Activated CD8-positive, alpha-beta memory T cell treated with anti-CD3 and anti-CD28 coated beads for 36 hours (primary cell): ENCODE measurements around the gene KIRREL3. TPM values are rescaled to one million over a fixed set of nuclear protein-coding genes. Genes with fewer than 3 reads are reported as not detected.

ENCODE experiments used
- CTCF ChIA-PET: fragments of 350-600 bp; sonication (Branson Sonifier 250); formaldehyde crosslinking; loops from one replicate; lab custom pipeline; 2021; ENCODE audit warnings: antibody characterized with exemption; lab: Charles Lee
- POLR2A ChIA-PET: fragments of 350-600 bp; sonication (Branson Sonifier 250); formaldehyde crosslinking; loops from one replicate; lab custom pipeline; 2021; ENCODE audit warnings: antibody characterized with exemption; lab: Charles Lee
- total RNA-seq, 2 experiments: library from RNA; stranded (reverse); gene quantifications; one replicate each; pipeline ENCODE4 v1.2.3, GENCODE V29; 2021

KIRREL3 gene
- total RNA-seq, 2 experiments from 2014 or later, result not detected

DNA sequence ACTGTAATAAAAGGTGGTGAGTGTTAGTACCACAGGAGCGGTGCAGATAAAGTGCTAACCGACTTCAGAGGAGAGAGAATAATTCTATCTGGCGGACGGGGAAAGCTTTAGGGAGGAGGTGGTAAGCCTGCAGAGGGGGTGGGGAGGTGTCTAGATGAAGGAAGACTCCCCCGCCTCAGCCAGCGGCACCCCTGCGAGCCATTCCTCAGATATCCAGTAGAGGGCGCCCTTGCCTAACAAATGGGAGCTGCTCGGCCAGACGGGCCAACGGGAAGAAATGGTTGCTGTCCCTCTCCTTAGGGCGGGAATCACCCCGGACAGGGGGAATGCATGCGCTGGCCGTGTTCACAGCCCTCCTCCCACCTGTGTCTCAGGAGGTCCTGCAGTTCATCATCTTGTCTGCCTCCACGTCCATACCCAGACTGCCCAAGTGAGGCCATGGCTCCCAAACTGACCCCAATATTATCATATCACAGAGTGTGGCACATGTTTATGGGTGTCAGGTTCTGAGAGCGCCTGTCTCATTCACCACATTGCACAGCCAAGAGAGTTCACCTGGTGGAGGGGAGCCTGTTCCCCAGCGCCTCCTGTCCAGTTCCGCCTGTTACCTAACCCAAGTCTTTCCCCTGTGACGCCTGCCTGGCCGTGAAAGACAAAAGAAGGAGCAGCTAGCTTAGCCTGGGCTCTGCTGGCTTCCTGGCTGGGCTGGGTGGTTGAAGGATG is 559.6 kb downstream of the KIRREL3 start:
- POLR2A ChIA-PET, result interaction anchor here (0.8 kb wide), 1 partner anchor 40 kb away, joined by 3 read pairs; no protein-coding TSS in a partner anchor
- CTCF ChIA-PET, result interaction anchor here (0.7 to 6.2 kb wide), 11 partner anchors 10 to 592 kb away, joined by 3 to 44 read pairs (median 4); no protein-coding TSS in a partner anchor

DNA sequence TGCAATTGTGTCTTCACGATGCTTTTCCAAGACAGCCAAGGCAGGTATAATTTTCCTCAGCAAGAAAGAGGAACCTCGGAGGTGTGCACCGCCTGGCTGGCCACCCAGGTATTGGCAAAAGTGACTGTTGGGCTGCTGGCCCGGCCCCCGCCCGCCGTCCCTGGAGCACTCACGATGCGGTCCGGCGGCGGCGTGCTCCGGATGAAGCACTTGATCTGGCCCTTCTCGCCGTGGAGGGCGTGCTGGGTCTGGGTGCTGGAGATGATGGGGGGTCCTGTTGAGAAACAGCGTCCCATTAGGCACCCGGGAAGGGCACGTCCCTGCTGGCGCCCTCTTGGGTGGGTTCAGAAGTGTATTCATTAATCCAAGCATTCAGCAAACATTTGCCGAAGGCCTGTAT is 560.3 kb downstream of the KIRREL3 start:
- POLR2A ChIA-PET, result no interaction called here
- CTCF ChIA-PET, result interaction anchor here (1.0 to 6.2 kb wide), 7 partner anchors 9 to 593 kb away, joined by 3 to 44 read pairs (median 3); no protein-coding TSS in a partner anchor

DNA sequence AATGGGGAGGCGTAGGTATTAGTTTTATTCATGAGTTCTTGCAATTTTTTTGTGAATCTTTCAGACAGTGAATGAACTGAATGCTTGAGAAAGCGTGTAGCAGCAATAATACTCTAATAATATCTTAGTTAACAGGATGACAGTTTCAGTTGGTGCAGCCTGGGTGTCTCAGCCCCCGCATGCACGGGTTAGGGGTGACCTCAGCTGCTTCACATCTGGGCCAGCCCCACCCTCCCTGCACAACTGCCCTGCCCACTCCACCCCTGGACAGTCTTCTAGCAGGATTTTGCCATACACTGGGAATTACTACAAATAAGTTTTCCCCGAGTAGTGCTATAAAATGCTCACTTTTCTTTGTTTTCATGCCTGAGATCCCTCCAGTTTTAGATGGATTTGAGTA is 561.9 kb downstream of the KIRREL3 start:
- POLR2A ChIA-PET, result no interaction called here

GRCh38 chr11:126438272-126438671 is 562.3 kb downstream of the KIRREL3 start:
- POLR2A ChIA-PET, result no interaction called here
- CTCF ChIA-PET, result no interaction called here

More for the DNA sequence above, 561.9 kb downstream of the KIRREL3 start:
- CTCF ChIA-PET, result interaction anchor here (6.2 kb wide), 1 partner anchor 42 kb away, joined by 44 read pairs; no protein-coding TSS in a partner anchor

GRCh38 chr11:126437731-126438130 is 562.8 kb downstream of the KIRREL3 start:
- POLR2A ChIA-PET, result no interaction called here
- CTCF ChIA-PET, result no interaction called here

DNA sequence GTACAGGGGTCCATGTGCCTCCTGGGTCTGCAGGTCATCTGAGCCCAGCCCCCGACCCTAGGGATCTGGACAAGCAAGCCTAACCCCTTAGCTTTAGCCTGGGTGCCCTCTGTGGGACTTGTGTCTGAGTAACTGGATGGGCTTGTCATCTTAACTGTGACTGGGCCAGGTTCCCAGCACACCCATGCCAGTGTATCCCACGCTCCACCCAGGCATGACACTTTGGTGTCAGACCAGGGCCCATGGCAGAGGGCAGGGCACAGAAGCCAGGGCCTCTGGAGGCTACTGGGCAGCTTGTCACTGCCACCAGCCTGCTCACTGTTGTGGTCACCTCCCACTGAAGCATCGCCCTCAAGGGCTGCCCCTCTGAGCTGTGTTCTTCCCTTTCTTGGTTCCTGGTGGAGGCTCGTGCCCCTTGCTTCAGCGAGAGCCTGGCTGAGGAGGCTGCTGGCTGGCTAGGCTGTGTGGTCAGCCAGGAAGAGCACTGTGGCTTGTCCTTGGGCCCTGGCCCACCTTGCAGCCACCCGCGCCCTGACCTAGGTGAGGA is 564.3 kb downstream of the KIRREL3 start:
- ChIA-PET CTCF (interaction anchor here (1.2 kb wide), 1 partner anchor 44 kb away, joined by 3 read pairs; no protein-coding TSS in a partner anchor), POLR2A (no interaction called here)

- ChIA-PET POLR2A (no interaction called here), CTCF (no interaction called here)
Measured at GRCh38 chr11:126434950-126435335, 565.6 kb downstream of the KIRREL3 start.

- ChIA-PET CTCF (no interaction called here), POLR2A (no interaction called here)
Measured at GRCh38 chr11:126433989-126434949, 566.3 kb downstream of the KIRREL3 start.

DNA sequence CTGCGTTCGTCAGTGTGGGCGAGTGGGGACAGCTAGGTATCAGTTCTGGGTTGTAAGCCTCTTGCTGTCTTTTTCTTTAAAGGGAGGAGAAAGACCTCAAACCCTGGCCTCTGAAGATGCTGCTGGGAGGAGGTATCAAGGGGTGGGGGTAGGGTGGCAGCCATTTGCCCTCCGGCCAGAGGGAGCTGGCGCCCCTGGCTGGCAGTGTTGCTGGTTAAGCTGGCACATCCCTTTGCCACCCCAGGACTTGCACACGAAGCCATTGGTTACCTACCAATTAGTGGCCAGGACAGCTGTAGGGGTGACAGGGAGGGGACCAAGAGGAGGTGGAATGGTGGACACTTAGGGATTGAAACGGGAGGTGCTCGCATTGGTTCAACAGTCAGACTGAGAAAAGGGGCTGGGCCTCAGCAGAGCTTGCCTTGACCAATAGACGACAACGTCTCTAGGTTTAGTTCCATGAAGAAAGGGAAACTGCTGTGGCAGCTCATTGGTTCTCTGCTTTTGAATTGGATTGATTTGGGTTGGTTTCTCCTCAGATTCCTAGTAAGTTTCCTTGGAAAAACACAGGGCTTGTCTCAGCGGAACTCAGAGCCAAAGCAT is 567.2 kb downstream of the KIRREL3 start:
- CTCF ChIA-PET, result no interaction called here
- POLR2A ChIA-PET, result no interaction called here

DNA sequence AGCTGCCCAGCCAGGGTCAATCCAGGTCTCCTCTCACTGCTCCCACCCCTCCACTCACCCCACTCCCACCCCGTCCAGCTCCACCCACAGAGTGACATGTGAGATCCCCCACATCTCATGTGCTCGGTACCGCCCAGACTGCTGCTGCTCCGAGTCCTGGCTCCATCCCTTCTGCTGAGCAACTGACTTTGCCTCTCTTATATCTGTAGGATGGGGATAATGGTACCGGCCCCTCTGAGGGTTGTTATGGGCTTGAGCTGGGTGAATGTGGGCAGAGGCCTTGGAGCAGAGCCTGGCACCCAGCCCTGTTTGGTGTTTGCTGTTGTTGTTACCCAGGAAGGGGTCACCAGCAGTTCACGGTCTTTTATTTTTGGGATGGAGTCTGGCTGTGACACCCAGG is 568.0 kb downstream of the KIRREL3 start:
- ChIA-PET CTCF (no interaction called here), POLR2A (no interaction called here)

- POLR2A ChIA-PET, result no interaction called here
- CTCF ChIA-PET, result no interaction called here
Measured at GRCh38 chr11:126432065-126432461, 568.5 kb downstream of the KIRREL3 start.

DNA sequence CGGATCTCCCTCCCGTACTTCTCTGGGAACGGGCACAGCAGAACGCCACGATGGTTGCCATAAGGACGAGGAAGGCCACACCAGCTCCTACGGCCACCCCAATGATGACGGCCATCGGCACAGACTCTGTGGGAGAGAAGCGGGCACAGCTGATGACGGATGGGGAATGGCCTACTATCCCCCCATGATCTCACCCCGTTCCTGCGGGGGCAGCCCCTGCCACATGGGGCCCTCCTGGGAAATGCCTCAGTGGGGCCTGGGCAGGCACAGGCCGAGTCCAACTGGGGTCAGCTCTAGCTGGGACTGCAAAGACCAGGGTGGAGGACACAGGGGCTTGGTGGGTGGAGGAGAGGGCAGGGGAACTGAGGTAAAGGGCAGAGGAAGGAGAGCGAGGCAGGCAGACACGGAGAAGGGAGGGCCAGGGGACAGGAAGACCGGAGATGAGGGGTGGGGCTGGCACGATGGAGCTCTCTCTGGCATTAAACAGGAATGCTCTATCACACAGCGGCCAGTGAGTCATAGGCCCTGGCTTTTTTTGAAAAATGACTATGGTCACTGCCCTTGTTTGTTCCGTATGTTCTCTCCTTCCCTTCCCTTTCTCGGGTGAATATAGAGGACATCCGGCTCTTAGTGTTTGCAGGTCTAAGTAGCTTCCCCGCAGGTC is 569.0 kb downstream of the KIRREL3 start:
- CTCF ChIA-PET, result interaction anchor here (0.9 kb wide), 1 partner anchor 9 kb away, joined by 3 read pairs; no protein-coding TSS in a partner anchor
- POLR2A ChIA-PET, result no interaction called here

GRCh38 chr11:126430581-126431335 is 569.8 kb downstream of the KIRREL3 start:
- ChIA-PET POLR2A (no interaction called here), CTCF (interaction anchor here (0.9 kb wide), 1 partner anchor 10 kb away, joined by 3 read pairs; no protein-coding TSS in a partner anchor)

DNA sequence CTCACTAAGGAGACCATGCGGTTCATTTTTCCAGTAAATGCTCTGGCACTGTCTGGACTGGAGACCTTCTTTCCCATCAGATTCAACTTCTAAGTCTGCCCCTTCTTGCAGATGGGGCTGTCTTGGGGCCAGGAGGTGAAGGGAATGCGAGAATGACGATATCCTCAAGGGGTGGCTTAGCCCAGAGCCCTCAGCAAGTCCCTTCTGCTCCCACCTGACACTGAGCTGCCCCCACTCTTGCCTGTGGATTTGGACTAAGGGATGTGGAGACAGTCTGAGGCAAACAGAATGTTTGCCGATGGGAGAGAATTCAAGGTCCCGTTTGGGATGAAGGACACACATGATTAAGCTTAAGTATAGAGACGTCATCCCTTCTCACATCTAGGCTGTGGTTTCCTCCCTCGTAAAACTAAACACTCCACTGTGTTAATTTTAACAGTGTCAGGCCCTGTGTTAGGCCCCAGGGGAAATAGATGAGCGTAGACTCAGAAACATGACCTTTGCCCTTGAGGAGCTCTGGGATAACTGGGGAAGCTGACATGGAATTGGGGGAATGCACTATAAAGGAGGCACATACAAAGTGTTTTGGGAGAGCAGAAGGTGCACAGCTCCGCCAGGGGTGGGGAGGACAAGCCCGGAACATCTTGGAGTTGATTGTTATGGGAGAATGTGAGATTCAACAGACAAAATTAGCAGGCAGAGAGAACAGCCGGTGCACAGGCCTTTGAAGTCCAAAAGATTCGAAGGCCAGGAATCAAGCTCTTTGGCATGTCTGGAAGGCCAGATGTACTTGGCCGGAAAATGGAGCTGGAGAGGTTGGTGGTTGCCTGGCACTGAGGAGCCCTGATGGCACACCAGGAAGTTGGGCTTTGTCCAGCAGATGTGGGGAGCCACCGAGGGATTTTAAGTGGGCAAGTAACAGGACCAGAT is 573.5 kb downstream of the KIRREL3 start:
- ChIA-PET CTCF (interaction anchor here (1.5 kb wide), 1 partner anchor 14 kb away, joined by 3 read pairs; no protein-coding TSS in a partner anchor), POLR2A (no interaction called here)

DNA sequence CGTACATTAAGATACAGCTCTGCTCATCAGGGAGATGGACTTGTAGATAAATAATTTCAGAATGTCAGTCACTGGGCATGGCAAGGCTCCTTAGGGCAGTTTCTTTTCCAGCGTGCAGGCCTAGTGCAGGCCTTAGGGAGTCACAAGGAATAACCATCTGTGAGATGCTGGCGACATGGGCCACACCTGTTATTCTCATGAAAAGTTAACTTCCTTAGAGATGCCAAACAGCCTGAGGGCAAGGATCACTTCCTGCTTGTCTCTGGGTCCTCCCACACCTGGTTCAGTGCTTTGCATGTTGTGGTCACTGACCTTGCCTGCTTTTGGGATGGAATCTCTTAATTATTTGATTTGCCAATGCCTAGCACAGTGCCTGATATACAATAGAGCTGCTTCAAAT is 574.5 kb downstream of the KIRREL3 start:
- POLR2A ChIA-PET, result no interaction called here
- CTCF ChIA-PET, result no interaction called here

DNA sequence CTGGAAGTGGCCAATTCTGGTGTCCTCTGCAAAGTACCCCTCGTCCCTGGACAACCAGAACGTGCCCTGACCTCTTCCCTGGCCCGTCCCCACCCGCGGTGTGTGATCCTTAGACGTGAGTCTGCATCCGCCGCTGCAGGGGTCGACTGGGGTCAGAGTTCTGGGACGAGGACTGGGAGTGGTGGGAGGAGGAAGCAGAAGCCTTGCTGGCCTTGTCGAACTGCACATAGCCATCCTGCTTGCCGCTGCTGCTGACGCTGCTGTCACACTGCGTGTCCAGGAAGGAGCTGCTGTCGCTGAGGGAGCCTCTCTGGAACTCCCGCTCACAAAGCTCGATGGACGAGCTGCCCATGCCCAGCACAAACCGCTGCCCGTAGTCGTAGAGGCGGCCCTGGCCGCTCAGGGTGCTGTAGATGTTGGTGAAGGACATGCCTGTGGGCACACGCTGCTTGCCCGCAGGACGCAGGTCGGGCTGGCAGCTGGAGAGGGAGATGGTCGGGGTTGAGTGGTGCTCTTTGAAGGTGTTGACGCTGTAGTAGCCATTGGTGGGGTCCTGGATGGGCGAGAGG is 576.0 kb downstream of the KIRREL3 start:
- POLR2A ChIA-PET, result no interaction called here
- CTCF ChIA-PET, result no interaction called here

- POLR2A ChIA-PET, result no interaction called here
- CTCF ChIA-PET, result no interaction called here
Measured at GRCh38 chr11:126423743-126424142, 576.8 kb downstream of the KIRREL3 start.
